Mesothelial cell of epicardium (in vitro differentiated cells): Measurements from ENCODE around the gene STARD7. TPM values are rescaled to one million over a fixed set of nuclear protein-coding genes. Genes with fewer than 3 reads are reported as not detected.

Experiments used
- DNase-seq, 2 experiments: peaks; one replicate each; pipeline ENCODE4 v3.0.0; 2021; ENCODE audit warnings: low spot score in 2 of 2; ENCODE audit not compliant: unreplicated experiment in 2 of 2
- H3K27ac Mint-ChIP-seq: 2 replicates; pipeline ENCODE4 v1.8.0; 2021; ENCODE audit warnings: mixed read lengths
- H3K27me3 Mint-ChIP-seq: 2 replicates; pipeline ENCODE4 v1.8.0; 2021; ENCODE audit warnings: low read depth, mixed read lengths
- H3K36me3 Mint-ChIP-seq: 2 replicates; pipeline ENCODE4 v1.8.0; 2021; ENCODE audit warnings: mixed read lengths
- H3K4me1 Mint-ChIP-seq: 2 replicates; pipeline ENCODE4 v1.8.0; 2021; ENCODE audit warnings: mixed read lengths
- H3K4me3 Mint-ChIP-seq: 2 replicates; pipeline ENCODE4 v1.8.0; 2021; ENCODE audit warnings: mild to moderate bottlenecking, moderate library complexity, mixed read lengths
- H3K9me3 Mint-ChIP-seq: 2 replicates; pipeline ENCODE4 v1.8.0; 2021; ENCODE audit warnings: mixed read lengths
- CTCF ChIP-seq: fragments of 200-600 bp; sonication (generic); IDR thresholded peaks from one replicate; pipeline ENCODE4 v1.5.0; 2021; ENCODE audit warnings: antibody characterized with exemption; ENCODE audit not compliant: unreplicated experiment
- total RNA-seq: library from RNA; stranded (reverse); gene quantifications from 3 replicates; pipeline ENCODE4 v1.2.1, GENCODE V29; 2021

Gene STARD7
- total RNA-seq, 1 donor from 2014 or later = 108 TPM

- no peak for TF ChIP-seq CTCF
- DNase-seq = no peak
- Mint-ChIP-seq H3K27ac (no peak overlapping the region), H3K27me3 (no peaks in the 10 kb centered on the region), H3K36me3 (peaks cover 35% of the 10 kb centered on the region), H3K4me1 (no peaks in the 10 kb centered on the region), H3K9me3 (no peaks in the 10 kb centered on the region), H3K4me3 (no peak overlapping the region)
These were observed 22.1 kb downstream of the STARD7 start for GRCh38 chr2:96186562-96186961.

- Mint-ChIP-seq H3K4me3 (no peak overlapping the region), H3K36me3 (peaks cover 31% of the 10 kb centered on the region), H3K4me1 (no peaks in the 10 kb centered on the region), H3K27me3 (no peaks in the 10 kb centered on the region), H3K9me3 (no peaks in the 10 kb centered on the region), H3K27ac (peak overlapping the region; percentile 32)
- no peak for TF ChIP-seq CTCF
- DNase-seq = no peak
These were observed 23.1 kb downstream of the STARD7 start for GRCh38 chr2:96185516-96185915.

GRCh38 chr2:96184989-96185388 is 23.6 kb downstream of the STARD7 start:
- peak overlapping the region; percentile 26 for H3K27ac Mint-ChIP-seq
- no peak for TF ChIP-seq CTCF
- H3K4me1 Mint-ChIP-seq = no peaks in the 10 kb centered on the region
- H3K4me3 Mint-ChIP-seq = no peak overlapping the region
- H3K27me3 Mint-ChIP-seq = no peaks in the 10 kb centered on the region
- no peaks in the 10 kb centered on the region for H3K9me3 Mint-ChIP-seq
- peaks cover 31% of the 10 kb centered on the region for H3K36me3 Mint-ChIP-seq
- no peak for DNase-seq

GRCh38 chr2:96184188-96184587 is 24.4 kb downstream of the STARD7 start:
- no peak for DNase-seq
- Mint-ChIP-seq H3K27ac (no peak overlapping the region), H3K4me3 (no peak overlapping the region), H3K36me3 (peaks cover 30% of the 10 kb centered on the region), H3K4me1 (peaks cover 3% of the 10 kb centered on the region), H3K27me3 (no peaks in the 10 kb centered on the region), H3K9me3 (no peaks in the 10 kb centered on the region)
- no peak for TF ChIP-seq CTCF

DNA sequence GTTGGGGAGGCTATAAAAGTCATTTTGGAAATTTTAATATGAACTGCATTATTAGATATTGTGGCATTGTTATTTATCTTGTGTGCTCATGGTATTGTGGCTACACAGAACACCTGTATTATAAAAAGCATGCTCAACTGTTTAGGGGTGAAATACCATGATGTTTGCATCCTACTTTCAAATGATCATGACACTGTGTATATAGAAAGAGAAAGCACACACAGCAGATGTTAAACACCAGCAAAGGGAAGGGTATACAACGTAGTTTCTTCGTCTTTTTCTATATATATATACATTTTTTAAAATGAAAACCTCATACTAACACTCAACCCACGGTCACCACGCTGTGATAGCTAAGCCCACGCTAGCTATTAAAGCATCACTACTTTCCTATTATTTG is 27.1 kb downstream of the STARD7 start:
- H3K4me3 Mint-ChIP-seq = no peak overlapping the region
- TF ChIP-seq CTCF = no peak
- H3K9me3 Mint-ChIP-seq = no peaks in the 10 kb centered on the region
- H3K4me1 Mint-ChIP-seq = peaks cover 3% of the 10 kb centered on the region
- peaks cover 21% of the 10 kb centered on the region for H3K36me3 Mint-ChIP-seq
- H3K27me3 Mint-ChIP-seq = peaks cover 8% of the 10 kb centered on the region
- H3K27ac Mint-ChIP-seq = no peak overlapping the region
- DNase-seq = no peak

DNA sequence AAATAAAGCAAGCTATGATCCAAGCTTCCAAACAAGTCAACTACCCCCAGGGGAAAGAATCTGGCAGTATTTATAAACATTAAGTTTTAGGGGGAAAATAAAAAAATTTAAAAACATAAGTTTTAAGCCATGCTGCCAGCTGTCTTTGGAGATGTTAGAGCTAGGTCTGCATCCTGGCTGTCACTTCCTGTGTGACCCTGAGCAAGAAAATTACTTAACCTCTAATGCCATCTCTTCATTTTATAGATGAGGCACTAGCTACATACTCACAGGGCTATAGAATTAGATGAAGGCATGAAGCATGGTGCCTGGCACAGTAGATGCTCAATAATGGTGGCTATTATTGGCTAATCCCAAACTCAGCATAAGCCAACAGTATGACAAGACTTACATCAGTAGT is 28.1 kb downstream of the STARD7 start:
- DNase-seq = no peak
- no peak overlapping the region for H3K4me3 Mint-ChIP-seq
- TF ChIP-seq CTCF = no peak
- H3K4me1 Mint-ChIP-seq = peaks cover 3% of the 10 kb centered on the region
- no peaks in the 10 kb centered on the region for H3K9me3 Mint-ChIP-seq
- H3K36me3 Mint-ChIP-seq = peaks cover 18% of the 10 kb centered on the region
- H3K27me3 Mint-ChIP-seq = peaks cover 12% of the 10 kb centered on the region
- no peak overlapping the region for H3K27ac Mint-ChIP-seq
